Fibroblast of pulmonary artery (primary cell): Measurements from ENCODE around the gene SPACA4.

Experiments
- DNase-seq: peaks from one replicate; pipeline ENCODE4 v3.0.0-alpha.2; 2010; ENCODE audit warnings: low read depth
- H3K4me3 ChIP-seq: replicated peaks from 2 replicates; pipeline ENCODE4 v1.5.1; 2011; ENCODE audit warnings: low read depth, mild to moderate bottlenecking, control low read depth, low read length, moderate library complexity
- TF ChIP-seq, protein P1 (sequence below): IDR thresholded peaks from 2 replicates; pipeline ENCODE4 v1.5.1; 2011; ENCODE audit warnings: mild to moderate bottlenecking, control low read depth, low read length, inconsistent platforms; ENCODE audit errors: missing control alignments

SPACA4 gene

DNA sequence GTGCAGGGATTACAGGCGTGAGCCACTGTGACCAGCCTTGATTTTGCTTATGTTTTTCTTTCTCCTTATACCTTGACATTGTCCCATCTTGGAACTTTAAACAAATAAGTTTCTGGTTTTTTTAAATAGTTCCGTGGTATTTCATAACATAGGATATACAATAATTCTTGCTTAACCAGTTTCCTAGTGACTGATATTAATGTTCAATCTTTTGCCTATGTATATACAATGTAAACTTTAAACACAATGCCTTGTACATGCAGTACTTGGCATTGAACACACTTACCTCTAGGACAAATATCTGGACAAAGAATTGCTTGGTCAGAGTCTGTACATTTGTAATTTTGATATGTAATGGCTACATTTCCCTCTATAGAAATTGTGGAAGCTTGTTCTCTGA is 24.4 kb upstream of the SPACA4 start:
- TF ChIP-seq, protein P1, sequence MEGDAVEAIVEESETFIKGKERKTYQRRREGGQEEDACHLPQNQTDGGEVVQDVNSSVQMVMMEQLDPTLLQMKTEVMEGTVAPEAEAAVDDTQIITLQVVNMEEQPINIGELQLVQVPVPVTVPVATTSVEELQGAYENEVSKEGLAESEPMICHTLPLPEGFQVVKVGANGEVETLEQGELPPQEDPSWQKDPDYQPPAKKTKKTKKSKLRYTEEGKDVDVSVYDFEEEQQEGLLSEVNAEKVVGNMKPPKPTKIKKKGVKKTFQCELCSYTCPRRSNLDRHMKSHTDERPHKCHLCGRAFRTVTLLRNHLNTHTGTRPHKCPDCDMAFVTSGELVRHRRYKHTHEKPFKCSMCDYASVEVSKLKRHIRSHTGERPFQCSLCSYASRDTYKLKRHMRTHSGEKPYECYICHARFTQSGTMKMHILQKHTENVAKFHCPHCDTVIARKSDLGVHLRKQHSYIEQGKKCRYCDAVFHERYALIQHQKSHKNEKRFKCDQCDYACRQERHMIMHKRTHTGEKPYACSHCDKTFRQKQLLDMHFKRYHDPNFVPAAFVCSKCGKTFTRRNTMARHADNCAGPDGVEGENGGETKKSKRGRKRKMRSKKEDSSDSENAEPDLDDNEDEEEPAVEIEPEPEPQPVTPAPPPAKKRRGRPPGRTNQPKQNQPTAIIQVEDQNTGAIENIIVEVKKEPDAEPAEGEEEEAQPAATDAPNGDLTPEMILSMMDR = no peak
- DNase-seq = no peak
- no peak overlapping the region for H3K4me3 ChIP-seq

DNA sequence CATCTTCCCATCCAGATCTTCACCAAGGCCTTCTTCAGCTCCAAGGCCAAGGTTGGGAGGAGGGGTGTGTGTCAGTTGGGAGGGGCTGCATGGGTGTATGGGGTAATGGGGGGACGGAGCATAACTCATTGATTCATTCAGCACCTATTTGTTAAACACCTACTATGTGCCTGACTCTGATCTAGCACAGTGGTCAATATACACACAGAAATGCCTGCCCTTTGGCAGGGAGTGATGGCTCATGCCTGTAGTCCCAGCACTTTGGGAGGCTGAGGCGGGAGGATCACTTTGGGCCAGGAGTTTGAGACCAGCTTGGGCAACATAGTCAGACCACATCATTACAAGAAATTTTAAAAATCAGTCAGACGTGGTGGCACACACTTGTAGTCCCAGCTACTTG is 19.2 kb upstream of the SPACA4 start:
- TF ChIP-seq, protein P1 = no peak
- H3K4me3 ChIP-seq = no peak overlapping the region
- no peak for DNase-seq

GRCh38 chr19:48588670-48589401 is 17.7 kb upstream of the SPACA4 start:
- peak; percentile 84 for DNase-seq

GRCh38 chr19:48591021-48591420 is 15.5 kb upstream of the SPACA4 start:
- no peak overlapping the region for H3K4me3 ChIP-seq
- DNase-seq = peak; percentile 30
- TF ChIP-seq, protein P1 = peak; percentile 13

More at GRCh38 chr19:48588670-48589401, 17.7 kb upstream of the SPACA4 start:
- H3K4me3 ChIP-seq = peak overlapping the region; percentile 46
- TF ChIP-seq, protein P1 = peak; percentile 91

- DNase-seq = no peak
- TF ChIP-seq, protein P1 = no peak
- no peak overlapping the region for H3K4me3 ChIP-seq
Observed at GRCh38 chr19:48595171-48595570, 11.4 kb upstream of the SPACA4 start.

DNA sequence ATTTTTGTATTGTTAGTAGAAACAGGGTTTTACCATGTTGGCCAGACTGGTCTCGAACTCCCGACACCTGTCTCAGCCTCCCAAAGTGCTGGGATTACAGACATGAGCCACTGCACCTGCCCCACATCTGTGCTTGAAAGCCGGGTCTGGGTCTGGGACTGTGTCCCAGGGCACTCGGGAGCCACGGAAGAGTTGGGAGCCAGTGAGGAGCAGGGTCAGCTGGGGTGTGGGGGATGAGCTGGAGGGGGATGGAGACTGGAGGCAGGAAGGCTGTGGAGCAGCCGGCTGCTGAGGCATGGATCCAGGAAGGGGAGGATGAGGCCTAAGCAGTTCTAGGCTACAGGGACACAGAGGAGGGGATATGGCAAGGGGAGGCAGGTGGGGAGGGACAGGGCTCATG is 10.7 kb upstream of the SPACA4 start:
- TF ChIP-seq, protein P1 = no peak
- no peak overlapping the region for H3K4me3 ChIP-seq
- no peak for DNase-seq

GRCh38 chr19:48596237-48596636 is 10.3 kb upstream of the SPACA4 start:
- no peak overlapping the region for H3K4me3 ChIP-seq
- TF ChIP-seq, protein P1 = no peak
- no peak for DNase-seq
